GM18873 (cell line): Measurements from ENCODE around the gene LZTR1.
"Not testable (repeated sequence)": the region's sequence is repeated elsewhere in the genome, so short reads cannot be mapped to it uniquely, and the experiment has no call there.

Source experiments
- ATAC-seq: cut with Tn5 transposase; IDR thresholded peaks from one replicate; pipeline ENCODE4 v1.9.1; 2021; ENCODE audit warnings: mild to moderate bottlenecking, moderate library complexity, moderate number of reproducible peaks; ENCODE audit not compliant: unreplicated experiment, low FRiP score

LZTR1 gene

GRCh38 chr22:21030032-21030431, 47.9 kb downstream of the LZTR1 start:
- no peak for ATAC-seq

- ATAC-seq, result no peak
These were observed 48.8 kb downstream of the LZTR1 start for GRCh38 chr22:21030621-21031544.

GRCh38 chr22:21031545-21032036, 49.5 kb downstream of the LZTR1 start:
- no peak for ATAC-seq

- no peak for ATAC-seq
These were observed 50.2 kb downstream of the LZTR1 start, which contains the start of gene SLC7A4 for GRCh38 chr22:21032037-21032867. Gene SLC7A4 (minus strand): TSS chr22:21032561. CDS start chr22:21031812, 749 bp downstream.

- no peak for ATAC-seq
These were observed 51.0 kb downstream of the LZTR1 start for GRCh38 chr22:21032868-21033688.

- ATAC-seq, result no peak
These were observed 51.8 kb downstream of the LZTR1 start for GRCh38 chr22:21033895-21034294.

- no peak for ATAC-seq
These were observed 52.9 kb downstream of the LZTR1 start for GRCh38 chr22:21034989-21035388.

- ATAC-seq, result no peak
These were observed 56.3 kb downstream of the LZTR1 start for GRCh38 chr22:21038405-21038804.

- not testable (repeated sequence) for ATAC-seq
These were observed 57.1 kb downstream of the LZTR1 start for GRCh38 chr22:21039158-21039557.

- ATAC-seq, result no peak
These were observed 59.8 kb downstream of the LZTR1 start for GRCh38 chr22:21041937-21042336.

GRCh38 chr22:21042978-21043859, 61.1 kb downstream of the LZTR1 start:
- ATAC-seq, result no peak

- ATAC-seq, result no peak
These were observed 61.9 kb downstream of the LZTR1 start for GRCh38 chr22:21043860-21044535.

GRCh38 chr22:21044931-21045584, 63.0 kb downstream of the LZTR1 start:
- ATAC-seq, result no peak

GRCh38 chr22:21045585-21046294, 63.6 kb downstream of the LZTR1 start, which contains the start of gene LRRC74B:
Gene LRRC74B (plus strand): TSS chr22:21045946. CDS start chr22:21045987, 41 bp downstream.
- ATAC-seq, result no peak

GRCh38 chr22:21047035-21047661, 65.1 kb downstream of the LZTR1 start:
- no peak for ATAC-seq

- no peak for ATAC-seq
These were observed 65.6 kb downstream of the LZTR1 start for GRCh38 chr22:21047730-21048129.

- ATAC-seq, result not testable (repeated sequence)
These were observed 66.4 kb downstream of the LZTR1 start for GRCh38 chr22:21048448-21048847.
